WTC11 (cell line): ENCODE measurements around the gene KRTAP5-3.

Source experiments
- CREB1 ChIP-seq: sonication (generic); formaldehyde crosslinking; IDR thresholded peaks from 2 replicates; pipeline ENCODE4 v1.8.0; 2023; ENCODE audit warnings: mild to moderate bottlenecking, missing genetic modification reagents
- GABPB1 ChIP-seq: sonication (generic); formaldehyde crosslinking; IDR thresholded peaks from 2 replicates; pipeline ENCODE4 v1.8.1; 2023; ENCODE audit warnings: mild to moderate bottlenecking, missing genetic modification reagents
- ZNF232 ChIP-seq: sonication (generic); formaldehyde crosslinking; IDR thresholded peaks from 2 replicates; pipeline ENCODE4 v1.8.0; 2022; ENCODE audit warnings: mild to moderate bottlenecking, missing genetic modification reagents
- TF ChIP-seq, protein P1 (sequence below): fragments of 200-600 bp; IDR thresholded peaks from 2 replicates; pipeline ENCODE4 v1.8.0; 2022; ENCODE audit warnings: antibody characterized with exemption
- TF ChIP-seq, protein P2 (sequence below): sonication (generic); formaldehyde crosslinking; IDR thresholded peaks from 2 replicates; pipeline ENCODE4 v1.8.1; 2022; ENCODE audit warnings: low read depth, missing genetic modification reagents, borderline replicate concordance
- TF ChIP-seq, protein P3 (sequence below): sonication (generic); formaldehyde crosslinking; IDR thresholded peaks from 2 replicates; pipeline ENCODE4 v1.8.1; 2023; ENCODE audit warnings: mild to moderate bottlenecking, missing genetic modification reagents, borderline replicate concordance
- TF ChIP-seq, protein P4 (sequence below): sonication (generic); formaldehyde crosslinking; conservative IDR thresholded peaks from 2 replicates; pipeline ENCODE4 v1.8.1; 2022; ENCODE audit warnings: mild to moderate bottlenecking, missing genetic modification reagents

DNA sequence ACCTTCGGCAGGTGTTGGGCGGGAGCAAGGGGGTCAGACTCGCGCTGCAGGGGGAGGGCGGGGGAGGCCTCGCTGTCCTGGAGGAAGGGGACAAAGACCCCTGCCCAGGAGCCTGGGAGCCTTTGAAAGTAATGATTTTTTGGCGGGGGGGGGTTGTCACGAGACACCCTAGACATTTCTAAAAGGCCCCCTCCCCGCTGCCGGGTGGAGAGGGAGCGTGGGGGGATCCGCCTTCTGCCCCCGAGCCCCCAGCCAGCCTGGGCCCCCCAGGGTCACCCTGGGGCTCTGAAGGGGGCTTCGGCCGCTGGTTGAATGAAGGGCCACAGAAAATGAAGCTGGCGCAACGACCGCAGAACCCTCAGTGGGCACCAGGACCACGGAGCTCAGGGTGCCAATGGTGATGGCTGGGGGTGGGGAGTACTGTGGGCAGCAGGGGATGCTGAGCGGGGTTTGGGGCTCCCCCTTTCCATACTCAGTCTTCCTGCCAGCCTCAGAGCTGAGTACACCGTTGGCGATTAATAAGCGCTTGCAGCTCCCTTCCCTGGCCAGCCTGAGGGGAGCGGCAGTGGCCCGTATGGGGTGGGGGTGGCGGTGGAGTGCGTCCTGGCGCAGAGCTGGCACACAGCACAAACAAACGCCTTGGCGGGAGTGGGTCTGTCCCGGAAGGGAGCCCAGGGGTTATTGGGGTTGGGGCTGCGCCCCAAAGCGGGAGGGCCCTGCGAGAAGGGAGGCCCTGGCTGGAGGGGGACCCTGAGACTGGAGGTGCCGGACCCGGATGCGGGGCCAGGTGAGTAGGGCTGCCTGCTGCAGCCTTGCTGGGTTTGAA lies 35.0 kb downstream of the KRTAP5-3 start:
- TF ChIP-seq GABPB1 (CRISPR knock-in tag) (no peak), ZNF232 (no peak), CREB1 (CRISPR knock-in tag) (no peak)
- TF ChIP-seq, protein P1, sequence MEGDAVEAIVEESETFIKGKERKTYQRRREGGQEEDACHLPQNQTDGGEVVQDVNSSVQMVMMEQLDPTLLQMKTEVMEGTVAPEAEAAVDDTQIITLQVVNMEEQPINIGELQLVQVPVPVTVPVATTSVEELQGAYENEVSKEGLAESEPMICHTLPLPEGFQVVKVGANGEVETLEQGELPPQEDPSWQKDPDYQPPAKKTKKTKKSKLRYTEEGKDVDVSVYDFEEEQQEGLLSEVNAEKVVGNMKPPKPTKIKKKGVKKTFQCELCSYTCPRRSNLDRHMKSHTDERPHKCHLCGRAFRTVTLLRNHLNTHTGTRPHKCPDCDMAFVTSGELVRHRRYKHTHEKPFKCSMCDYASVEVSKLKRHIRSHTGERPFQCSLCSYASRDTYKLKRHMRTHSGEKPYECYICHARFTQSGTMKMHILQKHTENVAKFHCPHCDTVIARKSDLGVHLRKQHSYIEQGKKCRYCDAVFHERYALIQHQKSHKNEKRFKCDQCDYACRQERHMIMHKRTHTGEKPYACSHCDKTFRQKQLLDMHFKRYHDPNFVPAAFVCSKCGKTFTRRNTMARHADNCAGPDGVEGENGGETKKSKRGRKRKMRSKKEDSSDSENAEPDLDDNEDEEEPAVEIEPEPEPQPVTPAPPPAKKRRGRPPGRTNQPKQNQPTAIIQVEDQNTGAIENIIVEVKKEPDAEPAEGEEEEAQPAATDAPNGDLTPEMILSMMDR, result no peak
- TF ChIP-seq, protein P2, sequence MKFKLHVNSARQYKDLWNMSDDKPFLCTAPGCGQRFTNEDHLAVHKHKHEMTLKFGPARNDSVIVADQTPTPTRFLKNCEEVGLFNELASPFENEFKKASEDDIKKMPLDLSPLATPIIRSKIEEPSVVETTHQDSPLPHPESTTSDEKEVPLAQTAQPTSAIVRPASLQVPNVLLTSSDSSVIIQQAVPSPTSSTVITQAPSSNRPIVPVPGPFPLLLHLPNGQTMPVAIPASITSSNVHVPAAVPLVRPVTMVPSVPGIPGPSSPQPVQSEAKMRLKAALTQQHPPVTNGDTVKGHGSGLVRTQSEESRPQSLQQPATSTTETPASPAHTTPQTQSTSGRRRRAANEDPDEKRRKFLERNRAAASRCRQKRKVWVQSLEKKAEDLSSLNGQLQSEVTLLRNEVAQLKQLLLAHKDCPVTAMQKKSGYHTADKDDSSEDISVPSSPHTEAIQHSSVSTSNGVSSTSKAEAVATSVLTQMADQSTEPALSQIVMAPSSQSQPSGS (CRISPR knock-in tag), result no peak
- TF ChIP-seq, protein P3, sequence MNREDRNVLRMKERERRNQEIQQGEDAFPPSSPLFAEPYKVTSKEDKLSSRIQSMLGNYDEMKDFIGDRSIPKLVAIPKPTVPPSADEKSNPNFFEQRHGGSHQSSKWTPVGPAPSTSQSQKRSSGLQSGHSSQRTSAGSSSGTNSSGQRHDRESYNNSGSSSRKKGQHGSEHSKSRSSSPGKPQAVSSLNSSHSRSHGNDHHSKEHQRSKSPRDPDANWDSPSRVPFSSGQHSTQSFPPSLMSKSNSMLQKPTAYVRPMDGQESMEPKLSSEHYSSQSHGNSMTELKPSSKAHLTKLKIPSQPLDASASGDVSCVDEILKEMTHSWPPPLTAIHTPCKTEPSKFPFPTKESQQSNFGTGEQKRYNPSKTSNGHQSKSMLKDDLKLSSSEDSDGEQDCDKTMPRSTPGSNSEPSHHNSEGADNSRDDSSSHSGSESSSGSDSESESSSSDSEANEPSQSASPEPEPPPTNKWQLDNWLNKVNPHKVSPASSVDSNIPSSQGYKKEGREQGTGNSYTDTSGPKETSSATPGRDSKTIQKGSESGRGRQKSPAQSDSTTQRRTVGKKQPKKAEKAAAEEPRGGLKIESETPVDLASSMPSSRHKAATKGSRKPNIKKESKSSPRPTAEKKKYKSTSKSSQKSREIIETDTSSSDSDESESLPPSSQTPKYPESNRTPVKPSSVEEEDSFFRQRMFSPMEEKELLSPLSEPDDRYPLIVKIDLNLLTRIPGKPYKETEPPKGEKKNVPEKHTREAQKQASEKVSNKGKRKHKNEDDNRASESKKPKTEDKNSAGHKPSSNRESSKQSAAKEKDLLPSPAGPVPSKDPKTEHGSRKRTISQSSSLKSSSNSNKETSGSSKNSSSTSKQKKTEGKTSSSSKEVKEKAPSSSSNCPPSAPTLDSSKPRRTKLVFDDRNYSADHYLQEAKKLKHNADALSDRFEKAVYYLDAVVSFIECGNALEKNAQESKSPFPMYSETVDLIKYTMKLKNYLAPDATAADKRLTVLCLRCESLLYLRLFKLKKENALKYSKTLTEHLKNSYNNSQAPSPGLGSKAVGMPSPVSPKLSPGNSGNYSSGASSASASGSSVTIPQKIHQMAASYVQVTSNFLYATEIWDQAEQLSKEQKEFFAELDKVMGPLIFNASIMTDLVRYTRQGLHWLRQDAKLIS (CRISPR knock-in tag), result no peak
- TF ChIP-seq, protein P4, sequence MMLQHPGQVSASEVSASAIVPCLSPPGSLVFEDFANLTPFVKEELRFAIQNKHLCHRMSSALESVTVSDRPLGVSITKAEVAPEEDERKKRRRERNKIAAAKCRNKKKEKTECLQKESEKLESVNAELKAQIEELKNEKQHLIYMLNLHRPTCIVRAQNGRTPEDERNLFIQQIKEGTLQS, result no peak
